ENCODE measurements around the gene SLC66A3. TPM values are rescaled to one million over a fixed set of nuclear protein-coding genes. Genes with fewer than 3 reads are reported as not detected.

The SLC66A3 gene
- total and polyA plus RNA-seq, 11 donors, result 4.7 to 19.5 (median 8.0) TPM

DNA sequence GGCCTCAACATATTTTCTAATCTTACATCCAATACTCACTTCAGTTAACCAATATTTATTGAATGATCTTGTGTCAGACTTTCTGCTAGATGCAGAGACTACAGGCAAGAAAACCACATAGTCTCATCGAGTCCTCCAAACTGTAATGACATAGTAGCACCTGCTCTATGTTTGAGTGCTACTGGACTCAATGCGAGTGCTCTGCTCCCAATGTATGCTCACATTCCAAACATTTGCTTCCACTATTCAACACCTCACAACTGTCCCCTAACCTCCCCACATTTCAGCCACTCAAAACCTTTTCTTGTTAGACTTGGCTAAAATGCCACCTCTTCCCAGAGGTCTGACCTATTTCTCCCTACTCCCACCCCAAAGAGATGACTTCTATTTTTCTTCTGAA lies 65.2 kb downstream of the SLC66A3 start:
- 96 to 100% (median 98%) methylated on average over 2 of the region's 2 CpGs for WGBS, 4 donors
- ATAC-seq (no peak), DNase-seq (no peak)
- H3K9me3 ChIP-seq, result no peaks in the 10 kb centered on the region
- peaks cover 0 to 92% (median 71%) of the 10 kb centered on the region in 9 donors for H3K36me3 ChIP-seq
- no peak overlapping the region for H3K27ac ChIP-seq
- intact Hi-C loops (cut with DNase I), result loop anchor here in 1 of 10 donors (10.0 kb wide), 1 partner anchor 86 kb away; a partner anchor contains a TSS
- H3K4me3 ChIP-seq, result no peak overlapping the region
- H3K27me3 ChIP-seq, result no peaks in the 10 kb centered on the region
- TF ChIP-seq CTCF (IDR thresholded peaks at IDR 0.05) (no peak), POLR2A (IDR thresholded peaks at IDR 0.05) (no peak)
- H3K4me1 ChIP-seq, result peaks cover 0 to 6% (median 0%) of the 10 kb centered on the region in 12 donors

- intact Hi-C loops (cut with DNase I), result loop anchor here in 1 of 10 donors (10.0 kb wide), 1 partner anchor 88 kb away; a partner anchor contains a TSS
- Histone ChIP-seq H3K9me3 (no peaks in the 10 kb centered on the region), H3K27ac (no peak overlapping the region), H3K27me3 (no peaks in the 10 kb centered on the region), H3K4me1 (peaks cover 0 to 6% (median 0%) of the 10 kb centered on the region in 12 donors), H3K36me3 (peaks cover 0 to 80% (median 59%) of the 10 kb centered on the region in 9 donors), H3K4me3 (no peak overlapping the region)
- 89 to 93% (median 92%) methylated on average over 5 of the region's 5 CpGs for WGBS, 4 donors
- TF ChIP-seq POLR2A (IDR thresholded peaks at IDR 0.05) (no peak), CTCF (IDR thresholded peaks at IDR 0.05) (no peak)
- ATAC-seq (no peak), DNase-seq (no peak)
Measured at GRCh38 chr2:11222845-11223244, 67.6 kb downstream of the SLC66A3 start.

DNA sequence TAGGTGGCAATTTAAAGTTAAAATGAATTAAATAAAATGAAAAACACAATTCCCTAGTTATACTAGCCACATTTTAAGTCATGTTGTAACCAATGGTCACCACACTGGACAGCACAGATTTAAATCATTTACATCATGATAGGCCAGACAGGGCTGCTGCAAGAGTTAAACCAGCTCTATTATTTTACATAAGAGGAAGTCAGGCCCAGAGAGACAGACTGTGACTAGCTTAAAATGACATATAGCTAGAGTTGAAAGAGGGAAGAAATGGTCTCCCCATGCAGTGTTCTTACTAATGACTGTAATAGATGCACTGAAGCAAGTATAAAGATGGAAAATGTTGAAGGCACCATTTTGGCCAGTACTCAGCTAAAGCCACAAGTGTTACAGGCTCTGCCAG lies 69.6 kb downstream of the SLC66A3 start:
- no peaks in the 10 kb centered on the region for H3K9me3 ChIP-seq
- no peaks in the 10 kb centered on the region for H3K27me3 ChIP-seq
- no peak for DNase-seq
- peaks cover 0 to 8% (median 0%) of the 10 kb centered on the region in 12 donors for H3K4me1 ChIP-seq
- H3K36me3 ChIP-seq, result peaks cover 0 to 60% (median 40%) of the 10 kb centered on the region in 9 donors
- intact Hi-C loops (cut with DNase I), result loop anchor here in 1 of 10 donors (10.0 kb wide), 1 partner anchor 90 kb away; a partner anchor contains a TSS
- no peak overlapping the region for H3K27ac ChIP-seq
- ATAC-seq, result no peak
- TF ChIP-seq POLR2A (IDR thresholded peaks at IDR 0.05) (no peak), CTCF (IDR thresholded peaks at IDR 0.05) (no peak)
- H3K4me3 ChIP-seq, result no peak overlapping the region

GRCh38 chr2:11227595-11227994 lies 72.3 kb downstream of the SLC66A3 start:
- H3K27ac ChIP-seq, result no peak overlapping the region
- no peak overlapping the region for H3K4me3 ChIP-seq
- no peak for ATAC-seq
- no peak for DNase-seq
- no peaks in the 10 kb centered on the region for H3K27me3 ChIP-seq
- H3K9me3 ChIP-seq, result no peaks in the 10 kb centered on the region
- no peak for TF ChIP-seq CTCF (IDR thresholded peaks at IDR 0.05)
- TF ChIP-seq POLR2A (IDR thresholded peaks at IDR 0.05), result no peak
- intact Hi-C loops (cut with DNase I), result loop anchor here in 1 of 10 donors (10.0 kb wide), 1 partner anchor 93 kb away; a partner anchor contains a TSS
- H3K4me1 ChIP-seq, result peaks cover 0 to 8% (median 0%) of the 10 kb centered on the region in 12 donors
- peaks cover 0 to 33% (median 18%) of the 10 kb centered on the region in 9 donors for H3K36me3 ChIP-seq

Other genes with a start within 250 kb of the SLC66A3 start
- under 1 TPM in 4 of 9 donors, not detected in 5; 0.20 to 0.36 (median 0.28) TPM for gene KCNF1, start 243.5 kb upstream of the SLC66A3 start, total RNA-seq
- gene KCNF1, start 243.5 kb upstream of the SLC66A3 start, polyA plus RNA-seq, result under 1 TPM; 0.22 to 0.23 TPM
- 10 to 100 TPM; 25.3 to 44.3 (median 39.0) TPM for gene ROCK2, start 189.2 kb downstream of the SLC66A3 start, total RNA-seq
- gene ROCK2, start 189.2 kb downstream of the SLC66A3 start, polyA plus RNA-seq, result 10 to 100 TPM in 1 of 2 donors, 1 to 10 TPM in 1; 6.1 to 14.3 TPM